Measurements from ENCODE around the gene NDC80.
"Not testable (repeated sequence)": the region's sequence is repeated elsewhere in the genome, so short reads cannot be mapped to it uniquely, and the experiment has no call there.

Gene NDC80

GRCh38 chr18:2571200-2572170, at the start of gene NDC80, which contains the start of gene METTL4:
TSS of gene NDC80 (plus strand) at chr18:2571557. CDS start at chr18:2572986, 1,429 bp downstream.
TSS of gene METTL4 (minus strand) at chr18:2571505. CDS start at chr18:2567216, 4,289 bp downstream.
- peak; percentile 89 for DNase-seq (ENCODE audit: low spot score)

GRCh38 chr18:2522112-2522511, 49.2 kb upstream of the NDC80 start:
- no peak for DNase-seq (ENCODE audit: low spot score)

GRCh38 chr18:2524794-2525198, 46.6 kb upstream of the NDC80 start:
- DNase-seq (ENCODE audit: low spot score) = not testable (repeated sequence)

GRCh38 chr18:2526329-2526728, 45.0 kb upstream of the NDC80 start:
- DNase-seq (ENCODE audit: low spot score) = no peak

- no peak for DNase-seq (ENCODE audit: low spot score)
Measured at GRCh38 chr18:2529154-2529553, 42.2 kb upstream of the NDC80 start.

- no peak for DNase-seq (ENCODE audit: low spot score)
Measured at GRCh38 chr18:2531751-2532150, 39.6 kb upstream of the NDC80 start.

- no peak for DNase-seq (ENCODE audit: low spot score)
Measured at GRCh38 chr18:2532797-2533196, 38.6 kb upstream of the NDC80 start.

GRCh38 chr18:2534906-2535305, 36.5 kb upstream of the NDC80 start:
- no peak for DNase-seq (ENCODE audit: low spot score)

- no peak for DNase-seq (ENCODE audit: low spot score)
Measured at GRCh38 chr18:2535419-2535910, 35.9 kb upstream of the NDC80 start.

- DNase-seq (ENCODE audit: low spot score) = no peak
Measured at GRCh38 chr18:2536063-2536462, 35.3 kb upstream of the NDC80 start.

- DNase-seq (ENCODE audit: low spot score) = no peak
Measured at GRCh38 chr18:2536493-2536892, 34.9 kb upstream of the NDC80 start.

GRCh38 chr18:2537296-2537695, 34.1 kb upstream of the NDC80 start:
- no peak for DNase-seq (ENCODE audit: low spot score)

GRCh38 chr18:2538236-2538635, 33.1 kb upstream of the NDC80 start:
- DNase-seq (ENCODE audit: low spot score) = no peak

GRCh38 chr18:2538844-2539243, 32.5 kb upstream of the NDC80 start:
- DNase-seq (ENCODE audit: low spot score) = no peak

GRCh38 chr18:2540575-2540974, 30.8 kb upstream of the NDC80 start:
- no peak for DNase-seq (ENCODE audit: low spot score)

GRCh38 chr18:2541925-2542563, 29.3 kb upstream of the NDC80 start:
- DNase-seq (ENCODE audit: low spot score) = peak; percentile 29

- no peak for DNase-seq (ENCODE audit: low spot score)
Measured at GRCh38 chr18:2545155-2545554, 26.2 kb upstream of the NDC80 start.

GRCh38 chr18:2547477-2548087, 23.8 kb upstream of the NDC80 start:
- DNase-seq (ENCODE audit: low spot score) = peak; percentile 64

GRCh38 chr18:2549462-2549861, 21.9 kb upstream of the NDC80 start:
- DNase-seq (ENCODE audit: low spot score) = no peak

- DNase-seq (ENCODE audit: low spot score) = no peak
Measured at GRCh38 chr18:2551425-2551824, 19.9 kb upstream of the NDC80 start.

- DNase-seq (ENCODE audit: low spot score) = no peak
Measured at GRCh38 chr18:2554696-2555095, 16.7 kb upstream of the NDC80 start.

- no peak for DNase-seq (ENCODE audit: low spot score)
Measured at GRCh38 chr18:2555895-2556294, 15.5 kb upstream of the NDC80 start.

Measured in cerebellar cortex (tissue), 1 donor.